Measurements from ENCODE around the gene RAB6B.

GRCh38 chr3:133829310-133829707 is 66.4 kb downstream of the RAB6B start:
- TF ChIP-seq SMAD4 (CRISPR knock-in tag; IDR thresholded peaks at IDR 0.05): no peak
- TF ChIP-seq, protein P1, sequence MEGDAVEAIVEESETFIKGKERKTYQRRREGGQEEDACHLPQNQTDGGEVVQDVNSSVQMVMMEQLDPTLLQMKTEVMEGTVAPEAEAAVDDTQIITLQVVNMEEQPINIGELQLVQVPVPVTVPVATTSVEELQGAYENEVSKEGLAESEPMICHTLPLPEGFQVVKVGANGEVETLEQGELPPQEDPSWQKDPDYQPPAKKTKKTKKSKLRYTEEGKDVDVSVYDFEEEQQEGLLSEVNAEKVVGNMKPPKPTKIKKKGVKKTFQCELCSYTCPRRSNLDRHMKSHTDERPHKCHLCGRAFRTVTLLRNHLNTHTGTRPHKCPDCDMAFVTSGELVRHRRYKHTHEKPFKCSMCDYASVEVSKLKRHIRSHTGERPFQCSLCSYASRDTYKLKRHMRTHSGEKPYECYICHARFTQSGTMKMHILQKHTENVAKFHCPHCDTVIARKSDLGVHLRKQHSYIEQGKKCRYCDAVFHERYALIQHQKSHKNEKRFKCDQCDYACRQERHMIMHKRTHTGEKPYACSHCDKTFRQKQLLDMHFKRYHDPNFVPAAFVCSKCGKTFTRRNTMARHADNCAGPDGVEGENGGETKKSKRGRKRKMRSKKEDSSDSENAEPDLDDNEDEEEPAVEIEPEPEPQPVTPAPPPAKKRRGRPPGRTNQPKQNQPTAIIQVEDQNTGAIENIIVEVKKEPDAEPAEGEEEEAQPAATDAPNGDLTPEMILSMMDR (IDR thresholded peaks at IDR 0.05): no peak
- no peak for TF ChIP-seq FOXJ3 (CRISPR knock-in tag; IDR thresholded peaks at IDR 0.05; ENCODE audit: borderline replicate concordance)
- TF ChIP-seq JUN (CRISPR knock-in tag; IDR thresholded peaks at IDR 0.05): no peak
- TF ChIP-seq CREM (CRISPR knock-in tag; IDR thresholded peaks at IDR 0.05): no peak
- TF ChIP-seq, protein P2, sequence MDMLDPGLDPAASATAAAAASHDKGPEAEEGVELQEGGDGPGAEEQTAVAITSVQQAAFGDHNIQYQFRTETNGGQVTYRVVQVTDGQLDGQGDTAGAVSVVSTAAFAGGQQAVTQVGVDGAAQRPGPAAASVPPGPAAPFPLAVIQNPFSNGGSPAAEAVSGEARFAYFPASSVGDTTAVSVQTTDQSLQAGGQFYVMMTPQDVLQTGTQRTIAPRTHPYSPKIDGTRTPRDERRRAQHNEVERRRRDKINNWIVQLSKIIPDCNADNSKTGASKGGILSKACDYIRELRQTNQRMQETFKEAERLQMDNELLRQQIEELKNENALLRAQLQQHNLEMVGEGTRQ (CRISPR knock-in tag; IDR thresholded peaks at IDR 0.05): no peak
- TF ChIP-seq, protein P3, sequence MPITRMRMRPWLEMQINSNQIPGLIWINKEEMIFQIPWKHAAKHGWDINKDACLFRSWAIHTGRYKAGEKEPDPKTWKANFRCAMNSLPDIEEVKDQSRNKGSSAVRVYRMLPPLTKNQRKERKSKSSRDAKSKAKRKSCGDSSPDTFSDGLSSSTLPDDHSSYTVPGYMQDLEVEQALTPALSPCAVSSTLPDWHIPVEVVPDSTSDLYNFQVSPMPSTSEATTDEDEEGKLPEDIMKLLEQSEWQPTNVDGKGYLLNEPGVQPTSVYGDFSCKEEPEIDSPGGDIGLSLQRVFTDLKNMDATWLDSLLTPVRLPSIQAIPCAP (CRISPR knock-in tag; IDR thresholded peaks at IDR 0.05): no peak
- no peak for TF ChIP-seq MXD4 (CRISPR knock-in tag; IDR thresholded peaks at IDR 0.05; ENCODE audit: borderline replicate concordance)
